H9 (cell line): ENCODE results near the gene ICAM4. TPM values are rescaled to one million over a fixed set of nuclear protein-coding genes. Genes with fewer than 3 reads are reported as not detected.

Experiments
- DNase-seq: peaks from one replicate; pipeline ENCODE4 v3.0.0-alpha.2; 2017
- H2AFZ ChIP-seq: one replicate; pipeline ENCODE4 v1.6.1; 2013; ENCODE audit warnings: mild to moderate bottlenecking, low read length, control low read depth, moderate library complexity
- H2AK5ac ChIP-seq: 2 replicates; pipeline ENCODE4 v1.6.1; 2013; ENCODE audit warnings: low read length, control low read depth, mixed read lengths; ENCODE audit not compliant: insufficient read length
- H2BK120ac ChIP-seq: one replicate; pipeline ENCODE4 v1.6.1; 2013; ENCODE audit warnings: low read depth, mild to moderate bottlenecking, low read length, control low read depth, inconsistent platforms; ENCODE audit not compliant: poor library complexity, severe bottlenecking
- H2BK12ac ChIP-seq: 2 replicates; pipeline ENCODE4 v1.6.1; 2013; ENCODE audit warnings: low read length, control low read depth, mixed read lengths, low read depth; ENCODE audit not compliant: insufficient read length
- H2BK15ac ChIP-seq: 2 replicates; pipeline ENCODE4 v1.6.1; 2013; ENCODE audit warnings: low read depth, low read length, control low read depth
- H2BK20ac ChIP-seq: one replicate; pipeline ENCODE4 v1.6.1; 2013; ENCODE audit warnings: low read depth, mild to moderate bottlenecking, low read length, control low read depth, inconsistent platforms; ENCODE audit not compliant: poor library complexity, severe bottlenecking
- H2BK5ac ChIP-seq: 2 replicates; pipeline ENCODE4 v1.6.1; 2013; ENCODE audit warnings: low read length, control low read depth, mixed read lengths; ENCODE audit not compliant: insufficient read length
- H3K14ac ChIP-seq: 2 replicates; pipeline ENCODE4 v1.6.1; 2013; ENCODE audit warnings: low read length, control low read depth; ENCODE audit not compliant: insufficient read depth
- H3K18ac ChIP-seq: 2 replicates; pipeline ENCODE4 v1.6.1; 2013; ENCODE audit warnings: low read depth, mild to moderate bottlenecking, mixed read lengths, low read length, control low read depth; ENCODE audit not compliant: insufficient read length
- H3K23ac ChIP-seq: 2 replicates; pipeline ENCODE4 v1.6.1; 2013; ENCODE audit warnings: low read length, control low read depth, mixed read lengths, low read depth; ENCODE audit not compliant: insufficient read length
- H3K23me2 ChIP-seq: 2 replicates; pipeline ENCODE4 v1.6.1; 2013; ENCODE audit warnings: low read depth, mild to moderate bottlenecking, mixed read lengths, low read length, control low read depth; ENCODE audit not compliant: insufficient read length, poor library complexity, severe bottlenecking
- H3K27ac ChIP-seq: 2 replicates; pipeline ENCODE4 v1.5.1; 2013; ENCODE audit warnings: low read length, control low read depth, mixed read lengths, low read depth; ENCODE audit not compliant: insufficient read length
- H3K27me3 ChIP-seq: 2 replicates; pipeline ENCODE4 v1.6.1; 2013; ENCODE audit warnings: low read length, control low read depth, inconsistent platforms; ENCODE audit not compliant: insufficient read depth
- H3K4ac ChIP-seq: 2 replicates; pipeline ENCODE4 v1.6.1; 2013; ENCODE audit warnings: low read depth, mild to moderate bottlenecking, control low read depth, inconsistent platforms, low read length, moderate library complexity
- H3K4me1 ChIP-seq: 2 replicates; pipeline ENCODE4 v1.6.1; 2013; ENCODE audit warnings: low read length, control low read depth, inconsistent platforms; ENCODE audit not compliant: insufficient read depth
- H3K4me2 ChIP-seq: 2 replicates; pipeline ENCODE4 v1.6.1; 2013; ENCODE audit warnings: low read length, control low read depth, mixed read lengths; ENCODE audit not compliant: insufficient read length, insufficient read depth
- H3K56ac ChIP-seq: 2 replicates; pipeline ENCODE4 v1.6.1; 2013; ENCODE audit warnings: low read depth, mild to moderate bottlenecking, mixed read lengths, low read length, control low read depth; ENCODE audit not compliant: insufficient read length
- H3K79me1 ChIP-seq: 2 replicates; pipeline ENCODE4 v1.6.1; 2013; ENCODE audit warnings: low read depth, mild to moderate bottlenecking, moderate library complexity, low read length, control low read depth, inconsistent platforms; ENCODE audit not compliant: insufficient read depth, poor library complexity, severe bottlenecking
- H3K79me2 ChIP-seq: 2 replicates; pipeline ENCODE4 v1.6.1; 2013; ENCODE audit warnings: low read length, control low read depth, inconsistent platforms; ENCODE audit not compliant: insufficient read depth
- H3K9ac ChIP-seq: 2 replicates; pipeline ENCODE4 v1.6.1; 2013; ENCODE audit warnings: low read length, control low read depth, mixed read lengths; ENCODE audit not compliant: insufficient read length; ENCODE audit errors: extremely low read depth
- H3K9me3 ChIP-seq: one replicate; pipeline ENCODE4 v1.6.1; 2013; ENCODE audit warnings: low read depth, low read length, inconsistent platforms; ENCODE audit not compliant: control insufficient read depth
- H3T11ph ChIP-seq: one replicate; pipeline ENCODE4 v1.6.1; 2013; ENCODE audit warnings: mild to moderate bottlenecking, low read length, control low read depth, inconsistent platforms
- H4K20me1 ChIP-seq: one replicate; pipeline ENCODE4 v1.6.1; 2013; ENCODE audit not compliant: control insufficient read depth, insufficient read length, insufficient read depth
- H4K5ac ChIP-seq: 2 replicates; pipeline ENCODE4 v1.6.1; 2013; ENCODE audit warnings: low read depth, mild to moderate bottlenecking, mixed read lengths, low read length, control low read depth; ENCODE audit not compliant: insufficient read length
- H4K8ac ChIP-seq: replicated peaks from 2 replicates; pipeline ENCODE4 v1.6.1; 2013; ENCODE audit warnings: low read length, control low read depth, mixed read lengths, low read depth; ENCODE audit not compliant: insufficient read length
- H4K91ac ChIP-seq: 2 replicates; pipeline ENCODE4 v1.6.1; 2013; ENCODE audit warnings: low read depth, mild to moderate bottlenecking, moderate library complexity, mixed read lengths, low read length, control low read depth; ENCODE audit not compliant: insufficient read length
- H3K27ac Mint-ChIP-seq, 3 experiments: 2 replicates in 2 of 3; 3 replicates in 1 of 3; pipeline ENCODE4 v1.8.0; 2020 to 2021; ENCODE audit warnings: mixed read lengths in 3 of 3, mild to moderate bottlenecking in 1 of 3, moderate library complexity in 1 of 3
- H3K27me3 Mint-ChIP-seq: 2 replicates; pipeline ENCODE4 v1.8.0; 2021; ENCODE audit warnings: low read depth, mild to moderate bottlenecking, moderate library complexity, mixed read lengths
- H3K36me3 Mint-ChIP-seq, 3 experiments: 2 replicates in 2 of 3; 3 replicates in 1 of 3; pipeline ENCODE4 v1.8.0; 2020 to 2021; ENCODE audit warnings: low read depth in 3 of 3, mixed read lengths in 3 of 3; ENCODE audit not compliant: insufficient read depth in 1 of 3
- H3K4me1 Mint-ChIP-seq, 2 experiments: 2 replicates each; pipeline ENCODE4 v1.8.0; 2020; ENCODE audit warnings: mixed read lengths in 2 of 2
- H3K4me3 Mint-ChIP-seq, 2 experiments: 2 replicates in 1 of 2; 3 replicates in 1 of 2; pipeline ENCODE4 v1.8.0; 2020 to 2021; ENCODE audit warnings: mild to moderate bottlenecking in 2 of 2, mixed read lengths in 2 of 2, moderate library complexity in 1 of 2
- H3K9me3 Mint-ChIP-seq, 2 experiments: 2 replicates in 1 of 2; 3 replicates in 1 of 2; pipeline ENCODE4 v1.8.0; 2020; ENCODE audit warnings: mild to moderate bottlenecking in 2 of 2, mixed read lengths in 2 of 2, moderate library complexity in 1 of 2
- CTCF ChIP-seq: fragments of 200-600 bp; sonication (generic); conservative IDR thresholded peaks from 3 replicates; pipeline ENCODE4 v1.8.0; 2021; ENCODE audit warnings: antibody characterized with exemption, mild to moderate bottlenecking
- whole genome bisulfite sequencing: extraction: QIAGEN DNeasy Blood & Tissue Kit; methylation state at CpG from one replicate; pipeline ENCODE4 v1.1.7; 2013; ENCODE audit warnings: missing lambda C conversion rate, low lambda C conversion rate, mixed read lengths; ENCODE audit not compliant: insufficient read length; ENCODE audit errors: extremely low coverage; 5-methylcytosine and 5-hydroxymethylcytosine counted together
- total RNA-seq: library from RNA; stranded (reverse); gene quantifications from 2 replicates; pipeline ENCODE4 v1.2.1, GENCODE V29; 2021

The ICAM4 gene
- total RNA-seq, 1 experiment from 2014 or later = 1.1 TPM

DNA sequence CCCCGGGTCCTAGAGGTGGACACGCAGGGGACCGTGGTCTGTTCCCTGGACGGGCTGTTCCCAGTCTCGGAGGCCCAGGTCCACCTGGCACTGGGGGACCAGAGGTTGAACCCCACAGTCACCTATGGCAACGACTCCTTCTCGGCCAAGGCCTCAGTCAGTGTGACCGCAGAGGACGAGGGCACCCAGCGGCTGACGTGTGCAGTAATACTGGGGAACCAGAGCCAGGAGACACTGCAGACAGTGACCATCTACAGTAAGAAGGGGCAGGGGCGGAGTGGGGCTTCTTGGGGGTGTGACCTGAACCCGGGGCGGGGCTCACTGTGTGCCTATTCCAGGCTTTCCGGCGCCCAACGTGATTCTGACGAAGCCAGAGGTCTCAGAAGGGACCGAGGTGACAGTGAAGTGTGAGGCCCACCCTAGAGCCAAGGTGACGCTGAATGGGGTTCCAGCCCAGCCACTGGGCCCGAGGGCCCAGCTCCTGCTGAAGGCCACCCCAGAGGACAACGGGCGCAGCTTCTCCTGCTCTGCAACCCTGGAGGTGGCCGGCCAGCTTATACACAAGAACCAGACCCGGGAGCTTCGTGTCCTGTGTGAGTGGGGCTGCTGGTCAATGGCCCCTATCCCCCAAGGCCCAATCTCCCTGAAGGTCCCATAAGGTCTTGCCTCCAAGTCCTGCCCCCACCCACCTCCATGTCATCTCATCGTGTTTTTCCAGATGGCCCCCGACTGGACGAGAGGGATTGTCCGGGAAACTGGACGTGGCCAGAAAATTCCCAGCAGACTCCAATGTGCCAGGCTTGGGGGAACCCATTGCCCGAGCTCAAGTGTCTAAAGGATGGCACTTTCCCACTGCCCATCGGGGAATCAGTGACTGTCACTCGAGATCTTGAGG lies 2.4 kb upstream of the ICAM4 start:
- Histone ChIP-seq H4K20me1 (no peaks in the 10 kb centered on the region), H2BK12ac (no peak overlapping the region), H4K8ac (no peak overlapping the region), H3K27ac (no peak overlapping the region), H2BK20ac (no peak overlapping the region), H3K14ac (no peak overlapping the region), H3K18ac (no peak overlapping the region), H3K27me3 (peaks cover 10% of the 10 kb centered on the region; the same call in 1 of the 2 replicates), H3K79me1 (no peaks in the 10 kb centered on the region), H3K4me1 (no peaks in the 10 kb centered on the region), H3K23me2 (peaks cover 14% of the 10 kb centered on the region), H3K4ac (no peak overlapping the region), H2BK15ac (no peak overlapping the region), H3K79me2 (no peaks in the 10 kb centered on the region), H2BK120ac (no peak overlapping the region), H2AFZ (no peak overlapping the region), H3K23ac (no peak overlapping the region), H3K9me3 (no peaks in the 10 kb centered on the region), H2AK5ac (no peak overlapping the region), H4K91ac (no peak overlapping the region), H3T11ph (no peak overlapping the region), H2BK5ac (no peak overlapping the region), H3K56ac (no peak overlapping the region), H3K4me2 (no peak overlapping the region), H4K5ac (no peak overlapping the region), H3K9ac (no peak overlapping the region)
- H3K4me3 Mint-ChIP-seq = no peak overlapping the region
- peaks cover 43% of the 10 kb centered on the region for H3K27me3 Mint-ChIP-seq
- TF ChIP-seq CTCF = no peak
- peaks cover 0 to 7% (median 0%) of the 10 kb centered on the region in 3 experiments; a peak in 3 of 7 replicates for H3K36me3 Mint-ChIP-seq
- peaks cover 0 to 3% of the 10 kb centered on the region in 2 experiments; a peak in 2 of 5 replicates for H3K9me3 Mint-ChIP-seq
- H3K27ac Mint-ChIP-seq = peak overlapping the region in 1 of 3 experiments; percentile 94; a peak in 1 of 7 replicates
- H3K4me1 Mint-ChIP-seq = peaks cover 5 to 27% of the 10 kb centered on the region in 2 experiments; a peak in 3 of 4 replicates
- no CpG with 5 or more reads among the region's 34 CpGs for WGBS
- DNase-seq = no peak
